IMR-90 (cell line): ENCODE data around the gene TMEM240. TPM values are rescaled to one million over a fixed set of nuclear protein-coding genes. Genes with fewer than 3 reads are reported as not detected.

Experiments used
- ATAC-seq: fragments of 200-7000 bp; cut with Tn5 transposase; 2 replicates; pipeline ENCODE4 v1.9.1; 2020; ENCODE audit warnings: low read depth, mild to moderate bottlenecking, moderate library complexity
- BruUV-seq: library from RNA; stranded (reverse); fragments of 400-500 nt; replicated peaks from 2 replicates; lab custom pipeline; 2021; lab: Mats Ljungman, UMichigan
- CTCF ChIA-PET: fragments of 300-600 bp; formaldehyde crosslinking; extraction: SDS; loops from one replicate; lab custom pipeline; 2021; ENCODE audit warnings: antibody characterized with exemption; lab: Yijun Ruan, JAX
- POLR2A ChIA-PET: fragments of 300-600 bp; sonication (Branson Sonifier 250); formaldehyde crosslinking; loops from one replicate; lab custom pipeline; 2022; ENCODE audit warnings: antibody characterized with exemption; ENCODE audit not compliant: unreplicated experiment; lab: Charles Lee
- DNase-seq: peaks from one replicate; pipeline ENCODE4 v3.0.0; 2013
- H2AFZ ChIP-seq: replicated peaks from 2 replicates; pipeline ENCODE3; 2013; ENCODE audit warnings: low read length, mild to moderate bottlenecking; ENCODE audit not compliant: poor library complexity
- H2AK5ac ChIP-seq: 2 replicates; pipeline ENCODE4 v1.6.1; 2013; ENCODE audit warnings: low read depth, low read length, inconsistent platforms
- H2AK9ac ChIP-seq: replicated peaks from 2 replicates; pipeline ENCODE3; 2013; ENCODE audit warnings: mild to moderate bottlenecking, low read depth, low read length, moderate library complexity; ENCODE audit not compliant: poor library complexity
- H2BK120ac ChIP-seq: 2 replicates; pipeline ENCODE4 v1.6.1; 2013; ENCODE audit warnings: low read depth, low read length, inconsistent platforms
- H2BK15ac ChIP-seq: 3 replicates; pipeline ENCODE4 v1.6.1; 2013; ENCODE audit warnings: low read depth, low read length, inconsistent platforms
- H2BK20ac ChIP-seq: 2 replicates; pipeline ENCODE4 v1.6.1; 2013; ENCODE audit warnings: low read depth, mild to moderate bottlenecking, inconsistent platforms, low read length, moderate library complexity
- H2BK5ac ChIP-seq: 2 replicates; pipeline ENCODE4 v1.6.1; 2013; ENCODE audit warnings: mild to moderate bottlenecking, low read depth, low read length, inconsistent platforms; ENCODE audit not compliant: poor library complexity, severe bottlenecking
- H3K14ac ChIP-seq: replicated peaks from 2 replicates; pipeline ENCODE4 v1.6.1; 2013; ENCODE audit warnings: low read depth, low read length, inconsistent platforms
- H3K18ac ChIP-seq: 2 replicates; pipeline ENCODE4 v1.6.1; 2013; ENCODE audit warnings: low read depth, low read length, control low read depth
- H3K23ac ChIP-seq: 2 replicates; pipeline ENCODE4 v1.6.1; 2013; ENCODE audit warnings: low read depth, low read length, inconsistent platforms
- H3K27ac ChIP-seq: 2 replicates; pipeline ENCODE4 v1.5.1; 2013; ENCODE audit warnings: mild to moderate bottlenecking, control low read depth, low read length; ENCODE audit not compliant: insufficient read depth
- H3K27me3 ChIP-seq: 2 replicates; pipeline ENCODE4 v1.6.1; 2013; ENCODE audit warnings: low read length; ENCODE audit not compliant: control insufficient read depth, insufficient read depth
- H3K36me3 ChIP-seq: 2 replicates; pipeline ENCODE4 v1.6.1; 2013; ENCODE audit warnings: low read length, mixed read lengths; ENCODE audit not compliant: control insufficient read depth, insufficient read depth
- H3K4ac ChIP-seq: 2 replicates; pipeline ENCODE4 v1.6.1; 2013; ENCODE audit warnings: low read depth, low read length, inconsistent platforms
- H3K4me1 ChIP-seq: 2 replicates; pipeline ENCODE4 v1.6.1; 2013; ENCODE audit warnings: low read length, mixed read lengths; ENCODE audit not compliant: control insufficient read depth, insufficient read depth
- H3K4me2 ChIP-seq: 2 replicates; pipeline ENCODE4 v1.6.1; 2013; ENCODE audit warnings: low read depth, mild to moderate bottlenecking, control low read depth, low read length, moderate library complexity
- H3K4me3 ChIP-seq: 2 replicates; pipeline ENCODE4 v1.5.1; 2013; ENCODE audit warnings: low read depth, mild to moderate bottlenecking, control low read depth, low read length, moderate library complexity; ENCODE audit not compliant: insufficient read depth
- H3K56ac ChIP-seq: 2 replicates; pipeline ENCODE4 v1.6.1; 2013; ENCODE audit warnings: low read length, inconsistent platforms; ENCODE audit not compliant: insufficient read depth; ENCODE audit errors: extremely low read depth
- H3K79me1 ChIP-seq, 2 experiments: 2 replicates each; pipeline ENCODE4 v1.6.1; 2013; ENCODE audit warnings: low read length in 2 of 2, inconsistent platforms in 1 of 2, low read depth in 1 of 2
- H3K9ac ChIP-seq: 2 replicates; pipeline ENCODE4 v1.6.1; 2013; ENCODE audit warnings: low read depth, low read length, control low read depth
- H3K9me1 ChIP-seq: 2 replicates; pipeline ENCODE4 v1.6.1; 2013; ENCODE audit warnings: low read length, inconsistent platforms; ENCODE audit not compliant: insufficient read depth
- H3K9me3 ChIP-seq: 2 replicates; pipeline ENCODE4 v1.6.1; 2013; ENCODE audit warnings: low read length; ENCODE audit not compliant: control insufficient read depth, insufficient read depth
- H4K20me1 ChIP-seq: 2 replicates; pipeline ENCODE4 v1.6.1; 2013; ENCODE audit warnings: low read length, inconsistent platforms; ENCODE audit not compliant: insufficient read depth
- H4K5ac ChIP-seq: 2 replicates; pipeline ENCODE4 v1.6.1; 2013; ENCODE audit warnings: mild to moderate bottlenecking, low read depth, low read length, control low read depth
- H4K8ac ChIP-seq, 2 experiments: 2 replicates each; pipeline ENCODE4 v1.6.1; 2013; ENCODE audit warnings: low read depth in 2 of 2, low read length in 2 of 2, control low read depth in 1 of 2, inconsistent platforms in 1 of 2
- H4K91ac ChIP-seq: 2 replicates; pipeline ENCODE4 v1.6.1; 2013; ENCODE audit warnings: low read depth, low read length, inconsistent platforms; ENCODE audit not compliant: insufficient read depth
- BHLHE40 ChIP-seq: fragments of 150-350 bp; IDR thresholded peaks from 2 replicates; pipeline ENCODE4 v1.6.1; 2016; ENCODE audit warnings: mild to moderate bottlenecking, low read depth, low read length
- CEBPB ChIP-seq: IDR thresholded peaks from 2 replicates; pipeline ENCODE4 v1.6.1; 2012; ENCODE audit warnings: low read depth, low read length, improper control_type of control experiment
- CHD1 ChIP-seq: IDR thresholded peaks from 2 replicates; pipeline ENCODE4 v1.6.1; 2012; ENCODE audit warnings: low read depth, low read length, improper control_type of control experiment
- FOS ChIP-seq: fragments of 150-350 bp; IDR thresholded peaks from 2 replicates; pipeline ENCODE4 v1.6.1; 2016; ENCODE audit warnings: low read depth, low read length
- MAFK ChIP-seq: IDR thresholded peaks from 2 replicates; pipeline ENCODE4 v1.6.1; 2012; ENCODE audit warnings: low read depth, low read length, improper control_type of control experiment
- MAZ ChIP-seq: IDR thresholded peaks from 2 replicates; pipeline ENCODE4 v1.6.1; 2012; ENCODE audit warnings: low read depth, mild to moderate bottlenecking, low read length, improper control_type of control experiment, moderate library complexity, borderline replicate concordance
- MXI1 ChIP-seq: IDR thresholded peaks from 2 replicates; pipeline ENCODE4 v1.6.1; 2012; ENCODE audit warnings: low read depth, mild to moderate bottlenecking, low read length, moderate library complexity, borderline replicate concordance
- NFE2L2 ChIP-seq: fragments of 150-350 bp; IDR thresholded peaks from 2 replicates; pipeline ENCODE4 v1.6.1; 2016; ENCODE audit warnings: low read depth, mild to moderate bottlenecking, low read length
- POLR2A ChIP-seq: IDR thresholded peaks from 2 replicates; pipeline ENCODE4 v1.6.1; 2012; ENCODE audit warnings: mild to moderate bottlenecking, low read depth, low read length
- RCOR1 ChIP-seq: IDR thresholded peaks from 2 replicates; pipeline ENCODE4 v1.6.1; 2012; ENCODE audit warnings: mild to moderate bottlenecking, low read length, improper control_type of control experiment; ENCODE audit not compliant: insufficient replicate concordance
- RFX5 ChIP-seq: IDR thresholded peaks from 2 replicates; pipeline ENCODE4 v1.8.0; 2012; ENCODE audit warnings: low read depth, mild to moderate bottlenecking, low read length, moderate library complexity
- SMC3 ChIP-seq: fragments of 150-350 bp; IDR thresholded peaks from 2 replicates; pipeline ENCODE4 v1.6.1; 2016; ENCODE audit warnings: low read depth, mild to moderate bottlenecking, antibody characterized with exemption, low read length, moderate library complexity
- WGBS, 2 experiments: methylation state at CpG; one replicate each; pipeline versions ENCODE4 v1.1.5 to v1.1.7; 2013; ENCODE audit warnings: missing lambda C conversion rate in 2 of 2; ENCODE audit not compliant: insufficient read length in 1 of 2; ENCODE audit errors: extremely low coverage in 2 of 2; 5-methylcytosine and 5-hydroxymethylcytosine counted together
- dilution Hi-C: fragments of 300-500 bp; cut with HindIII; formaldehyde crosslinking; loops from one replicate; pipeline ENCODE4 v1.14.3; 2018; ENCODE audit warnings: low sequenced_read_pairs; ENCODE audit not compliant: unreplicated experiment
- in situ Hi-C: fragments of 300-500 bp; cut with MboI; formaldehyde crosslinking; loops from 3 replicates; pipeline ENCODE4 v1.14.3; 2019; ENCODE audit warnings: low sequenced_read_pairs, inconsistent platforms, mixed read lengths
- intact Hi-C: fragments of 100-400 bp; cut with micrococcal nuclease; formaldehyde crosslinking; loops from 2 replicates; pipeline ENCODE4 v1.10.0; 2022
- polyA plus RNA-seq, 3 experiments: library from polyadenylated mRNA; depleted of rRNA; stranded (reverse); fragments of >200 nt; gene quantifications; 2 replicates each; pipeline ENCODE4 v1.2.3, GENCODE V29; 2012; ENCODE audit warnings: low replicate concordance in 1 of 3
- total RNA-seq: library from RNA; depleted of rRNA; stranded (reverse); fragments of >200 nt; gene quantifications from 2 replicates; pipeline ENCODE4 v1.2.3, GENCODE V29; 2012
- TF ChIP-seq, protein P1 (sequence below): fragments of 150-350 bp; IDR thresholded peaks from 2 replicates; pipeline ENCODE4 v1.6.1; 2016; ENCODE audit warnings: low read depth, mild to moderate bottlenecking, low read length, moderate library complexity, borderline replicate concordance
- TF ChIP-seq, protein P2 (sequence below): fragments of 150-350 bp; IDR thresholded peaks from 2 replicates; pipeline ENCODE4 v1.6.1; 2017; ENCODE audit warnings: mild to moderate bottlenecking, antibody characterized with exemption, low read length, low read depth
- TF ChIP-seq, protein P3 (sequence below): conservative IDR thresholded peaks from 2 replicates; pipeline ENCODE4 v1.5.1; 2012; ENCODE audit warnings: mild to moderate bottlenecking, low read depth, low read length, improper control_type of control experiment

Gene TMEM240
- total and polyA plus RNA-seq, 2 of the 4 experiments (the other 2 are of a cell fraction) = 1.6 to 7.6 TPM

DNA sequence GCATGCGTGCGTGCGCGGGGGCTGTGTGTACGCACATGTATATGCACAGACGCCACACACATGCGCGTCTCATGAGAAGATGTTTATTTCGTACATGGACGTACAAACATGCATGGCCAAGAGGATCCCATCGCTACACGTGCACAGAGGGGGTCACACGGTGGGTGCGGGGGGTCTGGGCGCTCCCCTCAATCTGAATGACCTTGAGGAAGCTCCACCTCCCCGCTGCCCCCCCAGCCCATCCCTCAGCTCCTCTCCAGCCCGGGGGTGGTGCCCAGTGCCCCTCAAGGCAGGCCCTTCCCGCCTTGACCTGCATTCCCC, 1.5 kb downstream of the TMEM240 start:
- ATAC-seq (no peak), DNase-seq (no peak)
- TF ChIP-seq SMC3 (no peak), RFX5 (no peak), FOS (no peak), MXI1 (no peak), CHD1 (no peak), NFE2L2 (no peak), POLR2A (no peak), CEBPB (no peak), BHLHE40 (no peak), RCOR1 (no peak), MAFK (no peak), MAZ (no peak)
- TF ChIP-seq, protein P1, sequence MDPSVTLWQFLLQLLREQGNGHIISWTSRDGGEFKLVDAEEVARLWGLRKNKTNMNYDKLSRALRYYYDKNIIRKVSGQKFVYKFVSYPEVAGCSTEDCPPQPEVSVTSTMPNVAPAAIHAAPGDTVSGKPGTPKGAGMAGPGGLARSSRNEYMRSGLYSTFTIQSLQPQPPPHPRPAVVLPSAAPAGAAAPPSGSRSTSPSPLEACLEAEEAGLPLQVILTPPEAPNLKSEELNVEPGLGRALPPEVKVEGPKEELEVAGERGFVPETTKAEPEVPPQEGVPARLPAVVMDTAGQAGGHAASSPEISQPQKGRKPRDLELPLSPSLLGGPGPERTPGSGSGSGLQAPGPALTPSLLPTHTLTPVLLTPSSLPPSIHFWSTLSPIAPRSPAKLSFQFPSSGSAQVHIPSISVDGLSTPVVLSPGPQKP = no peak
- TF ChIP-seq, protein P2, sequence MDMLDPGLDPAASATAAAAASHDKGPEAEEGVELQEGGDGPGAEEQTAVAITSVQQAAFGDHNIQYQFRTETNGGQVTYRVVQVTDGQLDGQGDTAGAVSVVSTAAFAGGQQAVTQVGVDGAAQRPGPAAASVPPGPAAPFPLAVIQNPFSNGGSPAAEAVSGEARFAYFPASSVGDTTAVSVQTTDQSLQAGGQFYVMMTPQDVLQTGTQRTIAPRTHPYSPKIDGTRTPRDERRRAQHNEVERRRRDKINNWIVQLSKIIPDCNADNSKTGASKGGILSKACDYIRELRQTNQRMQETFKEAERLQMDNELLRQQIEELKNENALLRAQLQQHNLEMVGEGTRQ = no peak
- TF ChIP-seq, protein P3, sequence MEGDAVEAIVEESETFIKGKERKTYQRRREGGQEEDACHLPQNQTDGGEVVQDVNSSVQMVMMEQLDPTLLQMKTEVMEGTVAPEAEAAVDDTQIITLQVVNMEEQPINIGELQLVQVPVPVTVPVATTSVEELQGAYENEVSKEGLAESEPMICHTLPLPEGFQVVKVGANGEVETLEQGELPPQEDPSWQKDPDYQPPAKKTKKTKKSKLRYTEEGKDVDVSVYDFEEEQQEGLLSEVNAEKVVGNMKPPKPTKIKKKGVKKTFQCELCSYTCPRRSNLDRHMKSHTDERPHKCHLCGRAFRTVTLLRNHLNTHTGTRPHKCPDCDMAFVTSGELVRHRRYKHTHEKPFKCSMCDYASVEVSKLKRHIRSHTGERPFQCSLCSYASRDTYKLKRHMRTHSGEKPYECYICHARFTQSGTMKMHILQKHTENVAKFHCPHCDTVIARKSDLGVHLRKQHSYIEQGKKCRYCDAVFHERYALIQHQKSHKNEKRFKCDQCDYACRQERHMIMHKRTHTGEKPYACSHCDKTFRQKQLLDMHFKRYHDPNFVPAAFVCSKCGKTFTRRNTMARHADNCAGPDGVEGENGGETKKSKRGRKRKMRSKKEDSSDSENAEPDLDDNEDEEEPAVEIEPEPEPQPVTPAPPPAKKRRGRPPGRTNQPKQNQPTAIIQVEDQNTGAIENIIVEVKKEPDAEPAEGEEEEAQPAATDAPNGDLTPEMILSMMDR = no peak
- Histone ChIP-seq H4K8ac (no peak overlapping the region), H2AFZ (peak overlapping the region; percentile 32), H3K4ac (no peak overlapping the region; the same call in 1 of the 2 replicates), H2BK20ac (no peak overlapping the region), H3K18ac (no peak overlapping the region), H3K9me3 (no peaks in the 10 kb centered on the region), H3K9me1 (peaks cover 17% of the 10 kb centered on the region), H2AK5ac (peak overlapping the region; percentile 8; the same call in 1 of the 2 replicates), H2BK120ac (no peak overlapping the region), H3K4me2 (peak overlapping the region; percentile 100), H3K4me1 (peaks cover 14% of the 10 kb centered on the region), H3K36me3 (peaks cover 41% of the 10 kb centered on the region), H3K9ac (0 out of 2 replicates have a peak overlapping the region, but pooled peaks have one; percentile 95), H2AK9ac (peak overlapping the region; percentile 94), H4K20me1 (peaks cover 25% of the 10 kb centered on the region), H2BK15ac (no peak overlapping the region), H4K5ac (peak overlapping the region; percentile 20; the same call in 1 of the 2 replicates), H3K4me3 (peak overlapping the region; percentile 99), H3K79me1 (peaks cover 10 to 48% of the 10 kb centered on the region in 2 experiments), H3K27ac (no peak overlapping the region; the same call in 1 of the 2 replicates), H3K27me3 (no peaks in the 10 kb centered on the region), H2BK5ac (no peak overlapping the region), H3K23ac (peak overlapping the region; percentile 16; the same call in 1 of the 2 replicates), H4K91ac (no peak overlapping the region), H3K56ac (no peak overlapping the region), H3K14ac (no peak overlapping the region)
- CTCF ChIA-PET = no interaction called here
- intact Hi-C loops (no loop called here), dilution Hi-C loops (no loop called here), in situ Hi-C loops (no loop called here)
- no TSS peak for BruUV-seq
- 87% methylated on average over 15 of the region's 18 CpGs; no CpG with 5 or more reads in 1 of the 2 experiments for WGBS, 2 experiments
- POLR2A ChIA-PET = no interaction called here
